NCI-H345 treated with DMSO at 0.1 percent for 48 hours (cell line): ENCODE results near the gene ZNF385B.
A peak's percentile ranks its signal among the peaks of the same experiment; 100 is the strongest.
"Not testable (repeated sequence)": the region's sequence is repeated elsewhere in the genome, so short reads cannot be mapped to it uniquely, and the experiment has no call there.

Source experiments
- DNase-seq: peaks from one replicate; lab custom pipeline; 2025; ENCODE audit not compliant: unreplicated experiment; lab: John Stamatoyannopoulos, UW

The ZNF385B gene

GRCh38 chr2:179861416-179862067, at the start of gene ZNF385B:
ZNF385B (minus strand) TSS chr2:179861612.
- peak; percentile 27 for DNase-seq

- DNase-seq = no peak
Measured at GRCh38 chr2:179910735-179911113, 49.3 kb upstream of the ZNF385B start.

GRCh38 chr2:179909845-179910734, 48.7 kb upstream of the ZNF385B start:
- DNase-seq = no peak

GRCh38 chr2:179900655-179901054, 39.2 kb upstream of the ZNF385B start:
- no peak for DNase-seq

DNA sequence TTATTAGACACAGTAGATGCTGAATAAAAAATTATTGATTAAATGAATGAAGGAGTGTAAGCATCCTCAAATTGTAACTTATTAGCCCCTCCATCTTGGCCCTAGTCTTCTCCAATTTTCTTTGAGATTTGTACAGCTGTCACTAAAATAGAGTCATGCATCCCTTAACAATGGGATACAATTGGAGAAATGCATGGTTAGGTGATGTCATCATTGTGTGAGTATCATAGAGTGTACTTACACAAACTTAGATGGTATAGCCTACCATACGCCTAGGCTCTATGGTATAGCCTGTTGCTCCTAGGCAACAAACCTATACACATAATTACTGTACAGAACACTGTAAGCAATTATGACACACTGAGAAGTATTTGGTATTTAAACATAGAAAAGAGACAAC, 38.3 kb upstream of the ZNF385B start:
- DNase-seq = no peak

DNA sequence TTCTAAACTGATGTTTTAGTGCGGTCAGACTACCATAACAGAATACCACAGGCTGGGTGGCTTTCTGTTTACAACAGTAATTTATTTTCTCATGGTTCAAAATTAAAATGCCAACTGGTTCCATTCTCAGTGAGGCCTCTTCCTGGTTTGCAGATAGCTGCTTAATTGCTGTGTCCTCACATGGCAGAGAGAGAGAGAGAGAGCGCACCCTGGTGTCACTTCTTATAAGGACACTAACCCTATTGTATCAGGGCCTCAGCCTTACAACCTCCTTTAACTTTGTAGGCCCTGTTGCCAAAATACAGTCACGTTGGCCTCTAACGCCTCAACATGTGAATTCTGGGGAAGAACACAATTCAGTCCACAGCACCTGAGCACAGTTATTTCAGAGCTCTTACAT, 37.5 kb upstream of the ZNF385B start:
- no peak for DNase-seq

DNA sequence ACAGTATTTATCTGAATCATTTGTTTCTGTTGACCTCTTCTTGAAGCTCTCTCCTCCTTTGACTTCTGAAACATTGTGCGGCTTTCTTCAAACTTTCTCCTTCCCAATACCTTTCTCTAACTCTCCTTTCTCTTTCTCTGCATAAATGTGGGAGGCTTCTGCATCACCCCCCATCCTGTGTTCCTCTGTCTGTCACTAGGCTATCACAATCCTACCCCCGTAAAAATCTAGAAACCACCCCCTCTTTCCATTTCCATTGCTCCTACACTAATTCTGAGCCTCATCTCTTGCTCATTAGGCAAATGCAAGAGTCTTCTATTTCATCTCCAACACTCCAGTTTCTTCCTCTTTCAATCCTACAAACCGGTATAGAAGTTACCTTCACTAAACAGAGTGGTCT, 32.2 kb upstream of the ZNF385B start:
- DNase-seq = no peak

- DNase-seq = no peak
Measured at GRCh38 chr2:179891237-179891636, 29.8 kb upstream of the ZNF385B start.

DNA sequence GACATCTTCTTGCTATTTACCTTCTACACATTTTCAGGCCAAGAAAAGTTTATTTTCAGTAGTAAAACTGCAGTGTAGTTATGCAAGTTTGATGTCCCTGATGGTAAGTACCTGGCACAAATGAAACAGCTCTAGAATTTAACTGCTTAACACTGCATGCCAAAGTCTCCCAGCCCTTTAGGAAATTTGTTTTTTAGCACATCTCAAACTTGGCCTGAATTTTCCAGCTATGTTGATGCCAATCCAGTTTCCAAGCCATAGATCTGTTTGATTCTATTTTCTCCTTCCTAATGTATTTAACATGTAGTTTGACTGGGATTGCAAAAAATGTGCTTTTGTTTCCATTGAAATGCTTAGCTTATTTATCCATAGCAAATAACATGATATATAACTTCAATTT, 29.3 kb upstream of the ZNF385B start:
- no peak for DNase-seq

DNA sequence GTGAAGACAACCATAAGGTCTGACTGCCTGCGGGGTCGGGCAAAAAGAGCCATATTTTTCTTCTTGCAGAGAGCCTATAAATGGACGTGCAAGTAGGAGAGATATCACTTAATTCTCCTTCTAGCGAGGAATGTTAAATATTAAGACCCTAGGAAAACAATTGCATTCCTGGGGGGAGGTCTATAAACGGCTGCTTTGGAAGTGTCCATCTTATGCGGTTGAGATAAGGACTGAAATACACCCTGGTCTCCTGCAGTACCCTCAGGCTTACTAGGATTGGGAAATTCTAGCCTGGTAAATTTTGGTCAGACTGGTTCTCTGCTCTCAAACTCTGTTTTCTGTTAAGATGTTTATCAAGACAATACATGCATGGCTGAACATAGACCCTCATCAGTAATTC, 27.2 kb upstream of the ZNF385B start:
- DNase-seq = not testable (repeated sequence)

DNA sequence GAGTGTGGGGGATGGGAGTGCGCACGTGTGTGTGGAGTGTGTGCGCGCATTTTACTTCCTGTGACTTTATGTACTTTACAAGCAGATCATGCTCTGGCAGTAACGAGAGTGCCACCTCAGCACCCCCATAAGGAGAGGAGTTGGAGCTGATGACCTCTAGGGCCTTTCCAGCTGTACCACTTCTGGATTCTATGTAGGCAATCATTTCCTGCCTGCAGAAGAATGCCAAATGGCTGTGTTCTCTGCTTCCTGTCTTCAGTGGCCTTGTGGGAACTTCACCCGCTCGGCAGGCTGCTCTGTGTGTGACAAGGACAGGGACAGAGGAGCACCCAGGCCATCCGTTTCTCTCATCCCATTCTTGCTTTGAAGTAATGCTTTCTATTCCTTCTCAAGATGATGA, 22.8 kb upstream of the ZNF385B start:
- no peak for DNase-seq

DNA sequence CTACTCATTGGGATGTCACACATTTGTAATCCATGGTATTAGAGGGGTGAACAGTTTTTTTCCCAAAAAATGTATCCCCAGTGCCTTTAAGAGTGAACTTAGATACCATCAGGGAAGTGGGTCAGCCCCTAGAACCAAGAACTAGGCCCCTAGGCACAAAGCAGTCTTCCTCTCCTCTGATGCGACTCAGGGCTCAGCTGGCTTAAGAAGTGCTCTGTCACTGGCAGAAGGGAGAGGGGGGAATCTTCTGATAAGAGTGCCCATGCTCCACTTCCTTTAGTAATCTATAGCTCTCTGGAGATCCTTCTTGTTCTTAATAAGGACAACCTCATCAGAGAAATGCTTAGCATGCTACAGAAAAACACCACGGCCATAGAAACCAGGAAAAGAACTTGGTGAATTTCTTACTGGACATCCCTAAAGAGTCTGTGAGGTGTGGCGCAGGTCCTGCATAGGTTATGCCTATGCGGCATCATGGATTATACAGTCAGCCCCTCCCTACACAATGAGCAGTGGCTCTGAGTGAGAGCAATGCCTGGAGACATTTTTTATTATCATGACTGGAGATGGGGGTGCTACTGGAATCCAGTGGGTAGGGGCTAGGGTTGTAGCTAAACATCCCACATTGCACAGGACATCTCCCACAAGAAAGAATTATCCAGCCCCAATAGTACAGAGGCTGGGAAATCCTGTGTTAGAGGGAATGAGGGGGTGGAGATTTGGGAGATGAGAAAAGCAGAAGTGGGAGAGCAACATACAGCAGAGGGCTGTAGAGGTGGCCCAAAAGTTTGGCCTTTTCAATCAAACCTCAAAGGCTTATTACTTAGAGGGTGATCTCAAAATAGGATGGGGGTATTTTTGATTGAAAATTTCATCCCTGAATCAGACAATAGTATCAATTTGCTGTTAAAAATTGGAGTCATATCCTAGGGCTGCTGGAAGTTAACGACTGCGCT, 21.7 kb upstream of the ZNF385B start:
- DNase-seq = no peak

DNA sequence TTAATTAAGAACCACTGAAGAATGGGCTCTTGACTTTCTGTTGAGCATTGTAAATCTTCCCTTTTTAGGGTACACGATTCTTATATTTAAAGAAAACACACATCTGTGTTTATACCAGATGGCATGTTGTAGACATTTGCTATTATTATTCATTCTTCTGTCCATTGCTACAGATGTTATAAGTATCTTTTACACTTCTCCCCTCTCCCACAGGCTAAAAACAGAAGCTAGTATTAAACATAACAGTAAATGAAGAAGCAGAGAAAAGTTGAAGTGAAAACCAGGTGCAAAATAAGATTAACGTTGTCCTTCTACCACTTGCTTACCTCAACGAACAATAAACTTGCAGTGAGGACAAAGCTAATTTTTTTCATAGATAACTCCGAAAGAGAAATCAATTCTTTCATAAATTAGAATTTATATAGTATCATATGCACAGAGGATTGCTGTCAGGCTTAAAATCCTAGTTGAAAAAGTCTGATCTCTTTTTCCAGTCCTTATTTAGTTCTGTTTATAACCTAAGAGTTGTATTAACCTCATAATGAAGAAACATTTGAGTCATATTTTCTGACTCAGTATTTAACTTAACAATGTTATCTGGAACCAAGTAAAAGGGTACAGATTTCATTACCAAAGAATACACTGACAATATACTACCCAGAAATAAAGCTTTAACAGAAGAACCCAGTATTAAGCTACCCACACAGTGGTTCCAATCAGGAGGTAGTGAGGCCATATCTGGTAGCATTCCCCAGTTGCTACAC, 16.4 kb upstream of the ZNF385B start:
- DNase-seq = no peak

- DNase-seq = no peak
Measured at GRCh38 chr2:179876266-179876665, 14.9 kb upstream of the ZNF385B start.

- DNase-seq = no peak
Measured at GRCh38 chr2:179875864-179876263, 14.5 kb upstream of the ZNF385B start.

GRCh38 chr2:179862898-179863458, 1.6 kb upstream of the ZNF385B start:
- no peak for DNase-seq

- DNase-seq = no peak
Measured at GRCh38 chr2:179861027-179861415, 391 bp downstream of the ZNF385B start.

- DNase-seq = no peak
Measured at GRCh38 chr2:179860255-179861026, 971 bp downstream of the ZNF385B start.

DNA sequence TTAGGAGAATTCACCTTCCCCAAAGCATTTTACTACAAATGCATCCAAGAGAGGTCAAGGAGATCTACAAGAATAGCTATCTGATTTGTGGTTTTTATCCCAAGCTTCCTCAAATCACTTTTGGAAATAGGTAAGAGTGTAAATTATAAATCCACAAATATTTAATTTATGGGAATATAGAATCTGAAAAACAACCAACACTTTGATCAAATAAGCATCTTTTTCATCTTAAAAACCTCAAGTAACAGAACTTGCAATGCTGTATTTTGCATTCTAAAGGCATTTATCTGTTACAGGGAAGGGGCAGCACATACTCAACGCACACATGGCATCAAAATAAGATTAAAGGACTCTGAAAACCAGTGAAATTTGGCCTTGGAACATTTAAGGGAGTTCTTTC, 1.9 kb downstream of the ZNF385B start:
- DNase-seq = no peak

- no peak for DNase-seq
Measured at GRCh38 chr2:179857236-179857635, 4.2 kb downstream of the ZNF385B start.
